ENCODE results near the gene TTLL3. TPM values are rescaled to one million over a fixed set of nuclear protein-coding genes. Genes with fewer than 3 reads are reported as not detected.

The TTLL3 gene
- total RNA-seq, 1 experiment from 2014 or later: 10.3 TPM

Other genes starting within 250 kb of the TTLL3 start
- gene MTMR14, start 160.8 kb upstream of the TTLL3 start, total RNA-seq (2022): 30.1 and 34.7 TPM in 2 replicates
- gene CPNE9, start 106.4 kb upstream of the TTLL3 start, total RNA-seq (2022): not detected in 2 replicates
- gene BRPF1, start 78.5 kb upstream of the TTLL3 start, total RNA-seq (2022): 24.7 and 26.0 TPM in 2 replicates
- gene OGG1, start 60.3 kb upstream of the TTLL3 start, total RNA-seq (2022): 24.1 and 25.3 TPM in 2 replicates
- gene CAMK1, start 40.3 kb upstream of the TTLL3 start, total RNA-seq (2022): 9.7 and 11.9 TPM in 2 replicates
- gene TADA3, start 17.8 kb upstream of the TTLL3 start, total RNA-seq (2022): 49.2 and 49.6 TPM in 2 replicates
- gene ARPC4, start 17.2 kb upstream of the TTLL3 start, total RNA-seq (2022): 158 and 160 TPM in 2 replicates
- gene RPUSD3, start 33.7 kb downstream of the TTLL3 start, total RNA-seq (2022): 54.8 and 61.8 TPM in 2 replicates
- gene CIDEC, start 70.0 kb downstream of the TTLL3 start, total RNA-seq (2022): 1.9 and 3.8 TPM in 2 replicates
- gene JAGN1, start 80.3 kb downstream of the TTLL3 start, total RNA-seq (2022): 34.2 and 35.9 TPM in 2 replicates
- gene IL17RE, start 92.6 kb downstream of the TTLL3 start, total RNA-seq (2022): 77.3 and 82.9 TPM in 2 replicates
- gene IL17RC, start 106.8 kb downstream of the TTLL3 start, total RNA-seq (2022): 8.5 and 11.3 TPM in 2 replicates
- 17.1 and 18.3 TPM in 2 replicates for gene CRELD1, start 123.6 kb downstream of the TTLL3 start, total RNA-seq (2022)
- 1.1 and 1.3 TPM in 2 replicates for gene PRRT3, start 142.1 kb downstream of the TTLL3 start, total RNA-seq (2022)
- 52.4 and 56.7 TPM in 2 replicates for gene EMC3, start 176.6 kb downstream of the TTLL3 start, total RNA-seq (2022)
- 35.6 and 36.5 TPM in 2 replicates for gene FANCD2, start 216.2 kb downstream of the TTLL3 start, total RNA-seq (2022)

Measured in Caco-2 (cell line).